Fibroblast of lung (primary cell): ENCODE results near the gene FAM107A. TPM values are rescaled to one million over a fixed set of nuclear protein-coding genes. Genes with fewer than 3 reads are reported as not detected.

Source experiments
- DNase-seq, 2 donors: peaks; one replicate each; pipeline versions ENCODE4 v3.0.0 to v3.0.0-alpha.2; 2010; ENCODE audit warnings: low read depth in 2 of 2
- H2AFZ ChIP-seq: 2 replicates; pipeline ENCODE4 v1.5.1; 2012; ENCODE audit warnings: low read length, control low read depth, inconsistent platforms
- H3K27ac ChIP-seq: 2 replicates; pipeline ENCODE4 v1.5.1; 2011; ENCODE audit warnings: low read length, control low read depth; ENCODE audit not compliant: insufficient read depth
- H3K27me3 ChIP-seq: 2 replicates; pipeline ENCODE4 v1.5.1; 2011; ENCODE audit warnings: mild to moderate bottlenecking, low read length; ENCODE audit not compliant: control insufficient read depth, insufficient read depth
- H3K36me3 ChIP-seq: 2 replicates; pipeline ENCODE4 v1.5.1; 2011; ENCODE audit warnings: low read length; ENCODE audit not compliant: control insufficient read depth, insufficient read depth
- H3K4me1 ChIP-seq: 2 replicates; pipeline ENCODE4 v1.5.1; 2011; ENCODE audit warnings: low read length; ENCODE audit not compliant: control insufficient read depth, insufficient read depth; ENCODE audit errors: extremely low read depth
- H3K4me2 ChIP-seq: 2 replicates; pipeline ENCODE4 v1.5.1; 2011; ENCODE audit warnings: low read length, control low read depth; ENCODE audit not compliant: insufficient read depth; ENCODE audit errors: extremely low read depth
- H3K4me3 ChIP-seq, 4 experiments: fragments of 200-600 bp in 1 of 4; sonication (generic) in 1 of 4; replicated peaks in 1 of 4; 2 replicates each; pipeline ENCODE4 v1.5.1; 2011 to 2016; ENCODE audit warnings: low read length in 4 of 4, low read depth in 3 of 4, mild to moderate bottlenecking in 3 of 4, control low read depth in 2 of 4, inconsistent platforms in 1 of 4, mixed read lengths in 1 of 4; ENCODE audit not compliant: insufficient read depth in 1 of 4; ENCODE audit errors: control extremely low read depth in 1 of 4
- H3K79me2 ChIP-seq: 2 replicates; pipeline ENCODE4 v1.5.1; 2012; ENCODE audit warnings: mild to moderate bottlenecking, low read length, inconsistent platforms; ENCODE audit not compliant: control insufficient read depth, insufficient read depth
- H3K9ac ChIP-seq: 2 replicates; pipeline ENCODE4 v1.5.1; 2011; ENCODE audit warnings: mild to moderate bottlenecking, low read length, control low read depth; ENCODE audit not compliant: insufficient read depth
- H3K9me3 ChIP-seq: 2 replicates; pipeline ENCODE4 v1.5.1; 2012; ENCODE audit warnings: low read depth, low read length; ENCODE audit not compliant: control insufficient read depth, insufficient read depth
- H4K20me1 ChIP-seq: 2 replicates; pipeline ENCODE4 v1.5.1; 2011; ENCODE audit warnings: low read length; ENCODE audit not compliant: control insufficient read depth, insufficient read depth; ENCODE audit errors: extremely low read depth
- CTCF ChIP-seq, 2 donors: IDR thresholded peaks in 1 of 2; conservative IDR thresholded peaks in 1 of 2; 1 replicate in 1 of 2; 2 replicates in 1 of 2; pipeline ENCODE4 v1.5.1; 2011 to 2012; ENCODE audit warnings: low read length in 2 of 2, control low read depth in 1 of 2, inconsistent platforms in 1 of 2, low read depth in 1 of 2, mild to moderate bottlenecking in 1 of 2
- EZH2 ChIP-seq: IDR thresholded peaks from 2 replicates; pipeline ENCODE4 v1.5.1; 2012; ENCODE audit warnings: low read length, control low read depth, mild to moderate bottlenecking; ENCODE audit errors: missing control alignments
- polyA plus RNA-seq, 2 donors: library from polyadenylated mRNA; depleted of rRNA in 1 of 2; stranded (reverse) in 1 of 2; unstranded in 1 of 2; fragments of >200 nt; gene quantifications; 2 replicates each; pipeline ENCODE4 v1.2.1, GENCODE V29; 2011 to 2012; ENCODE audit warnings: missing spikeins in 1 of 2
- total RNA-seq: library from RNA; depleted of rRNA; stranded (reverse); fragments of >200 nt; gene quantifications from 2 replicates; pipeline ENCODE4 v1.2.1, GENCODE V29; 2014

Gene FAM107A
- total and polyA plus RNA-seq, 2 donors (not counting 1 experiment from before 2014, with no cell fraction given), result under 0.01 to 0.16 TPM

GRCh38 chr3:58540176-58540858 lies 36.9 kb downstream of the FAM107A start:
- no peak overlapping the region for H3K4me3 ChIP-seq
- H3K9ac ChIP-seq, result no peak overlapping the region
- no peak for DNase-seq
- TF ChIP-seq EZH2 (no peak), CTCF (conservative IDR thresholded peaks at IDR 0.05 in 1 of 2, IDR thresholded peaks at IDR 0.05 in 1 of 2; ENCODE audit: low read depth in 1 of 2, low read length in 2 of 2) (no peak)
- H3K9me3 ChIP-seq, result no peaks in the 10 kb centered on the region
- peaks cover 5% of the 10 kb centered on the region for H3K4me1 ChIP-seq
- no peaks in the 10 kb centered on the region for H3K36me3 ChIP-seq
- H3K4me2 ChIP-seq, result no peak overlapping the region
- no peaks in the 10 kb centered on the region for H3K27me3 ChIP-seq
- H2AFZ ChIP-seq, result no peak overlapping the region
- no peaks in the 10 kb centered on the region for H4K20me1 ChIP-seq
- no peak overlapping the region for H3K27ac ChIP-seq
- H3K79me2 ChIP-seq, result no peaks in the 10 kb centered on the region

GRCh38 chr3:58539626-58540025 lies 37.6 kb downstream of the FAM107A start:
- no peak for TF ChIP-seq EZH2
- TF ChIP-seq CTCF (conservative IDR thresholded peaks at IDR 0.05 in 1 of 2, IDR thresholded peaks at IDR 0.05 in 1 of 2; ENCODE audit: low read depth in 1 of 2, low read length in 2 of 2), result no peak
- DNase-seq, result peak; percentile 34 to 47
- H3K4me2 ChIP-seq, result no peak overlapping the region

GRCh38 chr3:58537412-58538301 lies 39.5 kb downstream of the FAM107A start:
- DNase-seq, result no peak
- no peak for TF ChIP-seq CTCF (conservative IDR thresholded peaks at IDR 0.05 in 1 of 2, IDR thresholded peaks at IDR 0.05 in 1 of 2; ENCODE audit: low read depth in 1 of 2, low read length in 2 of 2)
- no peak for TF ChIP-seq EZH2
- Histone ChIP-seq H3K4me2 (no peak overlapping the region), H4K20me1 (no peaks in the 10 kb centered on the region), H3K79me2 (no peaks in the 10 kb centered on the region), H3K27me3 (no peaks in the 10 kb centered on the region), H2AFZ (peak overlapping the region; percentile 17), H3K9me3 (no peaks in the 10 kb centered on the region), H3K36me3 (no peaks in the 10 kb centered on the region), H3K4me1 (peaks cover 7% of the 10 kb centered on the region), H3K9ac (no peak overlapping the region), H3K27ac (no peak overlapping the region), H3K4me3 (no peak overlapping the region)

More at GRCh38 chr3:58539626-58540025, 37.6 kb downstream of the FAM107A start:
- H3K27ac ChIP-seq, result no peak overlapping the region
- H3K27me3 ChIP-seq, result no peaks in the 10 kb centered on the region
- no peaks in the 10 kb centered on the region for H4K20me1 ChIP-seq
- H3K4me3 ChIP-seq, result no peak overlapping the region
- no peak overlapping the region for H3K9ac ChIP-seq
- no peaks in the 10 kb centered on the region for H3K36me3 ChIP-seq
- no peaks in the 10 kb centered on the region for H3K9me3 ChIP-seq
- H3K79me2 ChIP-seq, result no peaks in the 10 kb centered on the region
- peaks cover 5% of the 10 kb centered on the region for H3K4me1 ChIP-seq
- no peak overlapping the region for H2AFZ ChIP-seq
